GM12874 (cell line): ENCODE data around the gene FAM222B.

Source experiments
- TF ChIP-seq, protein P1 (sequence below): IDR thresholded peaks from 2 replicates; pipeline ENCODE4 v1.5.1; 2011; ENCODE audit warnings: low read depth, mild to moderate bottlenecking, control low read depth, low read length, moderate library complexity; ENCODE audit not compliant: insufficient read depth

The FAM222B gene

DNA sequence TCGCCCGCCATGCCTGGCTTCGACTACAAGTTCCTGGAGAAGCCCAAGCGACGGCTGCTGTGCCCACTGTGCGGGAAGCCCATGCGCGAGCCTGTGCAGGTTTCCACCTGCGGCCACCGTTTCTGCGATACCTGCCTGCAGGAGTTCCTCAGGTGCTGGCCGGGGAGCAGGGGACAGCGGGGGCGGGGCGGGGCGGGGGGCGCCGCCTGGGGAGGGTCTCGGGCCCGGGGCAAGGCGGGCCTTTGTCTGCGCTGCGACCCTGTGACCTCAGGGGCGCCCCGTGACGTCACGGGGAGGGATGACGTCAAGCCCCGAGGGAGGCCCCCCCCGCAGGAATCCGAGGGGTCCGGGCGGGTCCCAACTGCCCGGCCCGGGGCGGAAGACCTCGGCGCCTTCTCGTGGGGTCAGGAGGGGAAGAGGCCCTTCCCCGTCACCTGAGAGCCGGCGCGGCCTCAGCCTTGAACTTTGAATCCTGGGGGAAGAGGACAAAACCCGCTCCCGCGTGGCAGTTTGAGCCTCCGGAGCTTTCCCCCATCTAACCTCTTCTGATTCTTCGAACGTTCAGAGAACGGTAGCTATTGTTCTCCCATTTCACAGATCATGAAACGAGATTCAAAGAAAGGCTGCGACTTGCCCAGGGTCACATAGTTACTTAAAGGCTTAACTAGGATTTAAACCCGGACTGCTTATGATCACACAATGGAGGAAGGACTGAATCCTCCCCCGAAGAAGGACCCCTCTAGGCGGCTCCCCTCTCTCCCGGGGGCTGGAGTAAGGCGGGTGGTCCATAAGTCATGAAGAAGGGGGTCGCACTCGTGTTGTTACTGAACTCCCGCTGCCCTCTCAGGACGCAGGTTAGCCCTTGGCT, 98.3 kb downstream of the FAM222B start:
- TF ChIP-seq, protein P1, sequence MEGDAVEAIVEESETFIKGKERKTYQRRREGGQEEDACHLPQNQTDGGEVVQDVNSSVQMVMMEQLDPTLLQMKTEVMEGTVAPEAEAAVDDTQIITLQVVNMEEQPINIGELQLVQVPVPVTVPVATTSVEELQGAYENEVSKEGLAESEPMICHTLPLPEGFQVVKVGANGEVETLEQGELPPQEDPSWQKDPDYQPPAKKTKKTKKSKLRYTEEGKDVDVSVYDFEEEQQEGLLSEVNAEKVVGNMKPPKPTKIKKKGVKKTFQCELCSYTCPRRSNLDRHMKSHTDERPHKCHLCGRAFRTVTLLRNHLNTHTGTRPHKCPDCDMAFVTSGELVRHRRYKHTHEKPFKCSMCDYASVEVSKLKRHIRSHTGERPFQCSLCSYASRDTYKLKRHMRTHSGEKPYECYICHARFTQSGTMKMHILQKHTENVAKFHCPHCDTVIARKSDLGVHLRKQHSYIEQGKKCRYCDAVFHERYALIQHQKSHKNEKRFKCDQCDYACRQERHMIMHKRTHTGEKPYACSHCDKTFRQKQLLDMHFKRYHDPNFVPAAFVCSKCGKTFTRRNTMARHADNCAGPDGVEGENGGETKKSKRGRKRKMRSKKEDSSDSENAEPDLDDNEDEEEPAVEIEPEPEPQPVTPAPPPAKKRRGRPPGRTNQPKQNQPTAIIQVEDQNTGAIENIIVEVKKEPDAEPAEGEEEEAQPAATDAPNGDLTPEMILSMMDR: no peak

DNA sequence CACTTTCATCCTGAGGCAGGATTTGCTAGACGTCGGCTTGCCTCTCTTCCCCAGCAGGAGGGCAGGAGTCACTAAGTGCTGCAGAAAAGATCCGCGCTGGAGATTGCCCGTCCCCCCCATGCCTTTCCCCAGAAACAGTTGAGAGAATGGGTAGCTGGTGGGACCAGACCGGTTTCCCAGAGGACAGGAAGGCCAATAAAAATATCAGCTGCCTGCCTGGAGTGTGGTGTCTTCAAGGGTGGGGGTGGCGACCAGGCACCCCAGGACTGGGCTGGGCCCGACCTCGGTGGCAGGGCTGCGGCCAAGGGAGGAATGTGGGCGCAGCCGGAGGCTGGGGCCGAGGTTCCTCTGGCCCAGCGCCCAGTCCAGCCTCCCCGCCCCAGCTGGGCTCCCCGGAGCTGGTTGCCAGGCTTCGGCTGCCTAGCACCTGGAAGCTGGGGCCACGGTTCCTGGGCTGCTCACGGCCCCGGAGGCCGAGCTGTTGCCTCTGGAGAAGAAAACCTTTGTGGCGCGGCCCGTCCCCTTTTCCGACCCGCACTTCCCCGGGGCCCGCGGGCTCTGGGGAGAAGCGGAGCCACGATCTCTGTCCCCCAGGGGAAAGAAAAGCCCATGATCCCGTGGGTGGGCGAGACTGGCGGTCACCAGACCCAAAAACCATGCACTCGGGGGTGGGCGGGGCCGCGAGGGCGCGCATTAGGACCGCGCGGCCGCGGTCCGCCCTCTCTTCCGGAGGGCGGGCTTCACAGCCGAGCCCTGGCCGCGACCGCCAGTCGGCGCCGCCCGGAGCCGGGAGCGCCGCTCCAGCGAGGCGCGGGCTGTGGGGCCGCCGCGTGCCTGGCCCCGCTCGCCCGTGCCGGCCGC, 99.1 kb downstream of the FAM222B start, which contains the start of gene TRAF4:
Gene TRAF4, plus strand, starts transcription at position 769 of the 861 bp plus-strand sequence. CDS start 102 bp downstream, outside the sequence.
- TF ChIP-seq, protein P1: 0 out of 2 replicates have a peak, but pooled peaks have one; percentile 16

DNA sequence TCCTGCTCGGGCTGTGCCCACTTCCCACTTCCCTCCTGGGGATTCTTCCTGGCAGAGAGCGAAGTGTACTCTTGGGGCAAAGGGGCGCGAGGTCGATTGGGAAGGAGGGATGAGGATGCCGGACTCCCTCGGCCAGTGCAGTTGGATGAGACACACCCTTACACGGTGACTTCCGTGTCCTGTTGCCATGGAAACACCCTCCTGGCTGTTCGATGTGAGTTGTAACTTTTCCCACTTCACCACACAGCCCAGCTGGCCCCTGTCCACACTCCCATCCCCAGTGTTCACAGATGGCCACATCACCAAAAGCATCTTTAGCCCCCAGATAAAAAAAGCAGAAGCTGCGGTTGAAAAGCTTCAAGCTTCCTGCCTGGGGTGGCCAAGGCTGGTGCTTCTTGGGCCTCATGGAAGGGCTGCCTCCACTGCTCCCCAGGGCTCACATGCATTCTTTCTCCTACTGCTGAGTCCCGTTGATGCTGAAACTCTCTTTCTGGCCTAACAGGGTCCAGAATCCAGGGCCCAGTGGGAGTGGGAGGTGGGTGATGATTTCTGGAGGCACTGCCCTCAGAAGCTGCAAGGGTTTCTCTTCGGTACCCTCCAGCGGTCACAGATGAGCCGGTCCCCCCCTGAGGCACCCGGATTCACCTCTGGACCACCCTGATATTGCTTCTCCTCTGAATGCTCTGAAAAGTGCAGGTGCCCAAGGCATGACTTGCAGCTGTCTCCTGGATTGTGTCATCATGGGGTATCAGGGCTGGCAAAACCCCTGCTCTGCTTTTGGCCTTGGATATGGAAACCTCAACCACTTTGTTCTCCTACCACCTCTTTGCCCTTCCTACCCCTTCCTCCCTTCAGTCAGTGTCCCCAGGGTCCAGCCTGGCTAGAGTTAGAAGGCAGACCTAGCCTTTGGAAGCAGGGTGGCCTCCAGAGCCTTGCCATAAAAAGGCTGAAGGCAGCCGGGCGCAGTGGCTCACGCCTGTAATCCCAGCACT, 100.9 kb downstream of the FAM222B start:
- TF ChIP-seq, protein P1: no peak

DNA sequence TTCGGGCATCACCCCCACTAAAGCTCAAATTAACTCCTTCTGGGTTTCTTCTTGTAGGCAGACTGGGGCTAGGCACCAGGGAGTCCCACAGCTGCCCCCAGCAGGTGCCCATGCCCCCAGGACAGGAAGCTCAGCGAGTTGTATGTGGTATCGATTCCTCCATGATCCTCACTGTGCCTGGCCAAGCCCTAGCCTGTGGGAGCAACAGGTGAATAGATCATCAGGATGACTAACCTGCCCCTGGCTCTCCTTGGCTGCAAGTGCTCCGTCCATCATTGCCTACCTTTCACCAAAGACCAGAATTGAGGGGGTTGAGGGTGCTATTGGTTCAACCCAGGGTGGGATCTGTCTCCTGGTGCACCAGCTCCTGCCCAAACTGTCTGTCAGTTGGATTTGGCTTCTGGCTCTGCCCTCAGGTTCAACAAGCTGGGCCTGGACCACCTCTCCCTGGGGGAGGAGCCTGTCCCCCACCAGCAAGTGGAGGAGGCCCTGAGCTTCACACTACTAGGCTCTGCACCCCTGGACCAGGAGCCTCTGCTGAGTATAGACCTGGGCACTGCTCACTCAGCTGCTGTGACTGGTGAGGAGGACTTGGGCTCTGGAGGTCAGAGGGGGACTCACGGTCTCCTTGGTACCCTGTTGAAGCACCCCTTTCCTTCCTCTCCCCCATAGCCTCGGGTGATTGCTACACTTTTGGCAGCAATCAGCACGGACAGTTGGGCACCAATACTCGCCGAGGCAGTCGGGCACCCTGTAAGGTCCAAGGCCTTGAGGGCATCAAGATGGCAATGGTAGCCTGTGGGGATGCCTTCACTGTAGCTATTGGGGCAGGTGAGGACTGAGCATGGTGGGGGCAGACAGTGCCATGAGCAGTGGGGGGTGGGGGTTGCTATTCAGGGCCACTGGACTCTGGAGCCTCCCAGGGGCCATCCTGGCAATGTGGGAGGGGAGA, 101.9 kb downstream of the FAM222B start:
- TF ChIP-seq, protein P1: no peak

DNA sequence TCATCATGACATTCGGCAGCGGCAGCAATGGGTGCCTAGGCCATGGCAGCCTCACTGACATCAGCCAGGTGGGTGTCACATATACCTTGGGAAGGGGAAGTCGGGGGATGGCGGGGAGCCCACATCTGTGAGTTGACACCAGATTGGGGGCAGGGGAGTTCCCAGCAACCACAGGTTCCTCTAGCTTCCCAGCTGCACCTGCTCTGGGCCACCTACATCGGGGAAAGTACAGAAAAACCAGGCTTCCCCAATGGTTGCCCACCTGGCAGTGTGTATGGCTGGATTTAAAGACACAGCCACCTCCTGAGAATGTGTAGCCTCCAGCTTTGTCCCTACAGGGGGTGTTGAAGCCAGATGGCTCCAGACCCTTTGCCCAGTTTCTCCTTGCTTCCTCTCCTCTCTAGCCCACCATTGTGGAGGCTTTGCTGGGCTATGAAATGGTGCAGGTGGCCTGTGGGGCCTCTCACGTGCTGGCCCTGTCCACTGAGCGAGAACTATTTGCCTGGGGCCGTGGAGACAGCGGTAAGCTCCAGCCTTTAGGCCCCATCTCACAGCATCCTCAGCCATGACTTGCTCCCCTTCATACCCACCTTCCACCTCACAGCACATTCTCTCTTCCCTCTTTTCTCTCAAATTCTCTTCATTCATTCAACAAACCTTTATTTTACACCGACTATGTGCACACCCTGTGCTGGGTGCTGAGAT, 103.8 kb downstream of the FAM222B start:
- TF ChIP-seq, protein P1: no peak
